Measurements from ENCODE around the gene CAMTA2. TPM values are rescaled to one million over a fixed set of nuclear protein-coding genes. Genes with fewer than 3 reads are reported as not detected.
A peak's percentile ranks its signal among the peaks of the same experiment; 100 is the strongest.
"Not testable (repeated sequence)": the region's sequence is repeated elsewhere in the genome, so short reads cannot be mapped to it uniquely, and the experiment has no call there.

Gene CAMTA2
- 29.4 TPM for total RNA-seq
- long read RNA-seq, partial matches to known transcripts, result 52 of 75 reads
- long read RNA-seq, other reads (novel, unspliced or antisense), result 22 of 75 reads

DNA sequence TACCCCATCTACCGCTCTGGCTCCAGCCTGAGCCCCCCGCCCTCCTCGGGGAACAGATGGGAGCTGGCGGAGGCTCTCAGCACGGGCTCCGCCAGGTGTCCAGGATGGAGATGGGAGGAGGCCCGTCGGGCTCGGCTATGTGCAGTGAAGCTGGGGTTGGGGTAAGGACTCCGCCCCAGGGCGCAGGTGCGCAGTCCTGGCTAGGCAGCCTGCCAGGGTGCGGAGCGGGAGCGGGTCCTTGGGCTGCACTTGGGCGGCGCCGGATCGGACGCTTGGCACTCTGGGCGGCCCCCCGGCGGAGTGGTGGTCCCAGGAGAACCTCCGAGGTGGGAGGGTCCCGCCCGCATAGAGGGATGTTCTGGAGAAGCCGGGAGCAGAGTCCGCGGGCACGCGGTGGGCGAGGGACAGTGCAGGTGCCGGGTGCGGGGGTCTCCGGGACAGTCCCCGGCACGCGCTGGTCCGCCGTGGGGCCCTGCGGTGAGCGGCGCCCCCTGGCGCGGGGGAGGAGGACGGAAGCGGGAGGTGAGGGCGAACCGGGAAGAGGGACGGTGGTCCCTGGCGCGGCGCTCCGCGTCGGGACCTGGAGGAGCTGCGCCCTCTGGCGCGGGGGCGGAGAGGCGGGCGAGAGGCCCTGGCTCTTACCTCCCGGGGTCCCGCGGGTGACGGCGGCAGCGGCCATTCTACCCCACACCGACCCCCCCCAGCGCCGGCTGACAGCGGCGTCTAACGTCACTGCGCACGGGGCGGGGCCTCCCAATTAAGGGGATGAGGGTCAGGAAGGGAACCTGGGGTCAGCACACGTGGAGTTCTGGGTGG is at the start of gene CAMTA2:
Gene CAMTA2, minus strand, starts transcription at position 725 of the 816 bp plus-strand sequence. CDS start 1,453 bp downstream, outside the sequence.
- intact Hi-C loops (cut with DNase I), result no loop called here
- ATAC-seq (ENCODE audit: poor library complexity), result peak; percentile 97
- DNase-seq, result peak; percentile 96

DNA sequence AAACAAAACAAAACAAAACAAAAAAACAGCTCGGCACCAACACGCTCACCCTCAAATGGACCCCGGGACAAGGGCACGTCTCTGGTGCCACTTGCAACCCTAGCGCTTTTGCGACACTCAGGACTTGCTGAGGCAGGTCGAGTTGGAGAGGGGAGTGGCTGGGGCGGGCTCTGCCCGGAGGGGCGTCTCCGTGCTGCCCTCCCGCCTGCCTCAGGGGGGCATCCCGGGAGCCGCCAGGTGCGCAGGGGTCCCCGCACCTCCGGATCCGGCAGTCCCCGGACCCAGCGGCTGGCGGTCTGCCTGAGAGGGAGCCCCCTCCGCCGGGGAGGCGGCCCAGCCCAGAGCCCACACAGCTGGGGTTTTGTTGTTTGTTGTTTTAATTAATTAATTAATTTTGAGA is 47.8 kb upstream of the CAMTA2 start, which contains the start of gene SLC52A1:
Gene SLC52A1, minus strand, starts transcription at position 112 of the 400 bp plus-strand sequence. CDS start 820 bp downstream, outside the sequence.
- no peak for DNase-seq
- no peak for ATAC-seq (ENCODE audit: poor library complexity)

DNA sequence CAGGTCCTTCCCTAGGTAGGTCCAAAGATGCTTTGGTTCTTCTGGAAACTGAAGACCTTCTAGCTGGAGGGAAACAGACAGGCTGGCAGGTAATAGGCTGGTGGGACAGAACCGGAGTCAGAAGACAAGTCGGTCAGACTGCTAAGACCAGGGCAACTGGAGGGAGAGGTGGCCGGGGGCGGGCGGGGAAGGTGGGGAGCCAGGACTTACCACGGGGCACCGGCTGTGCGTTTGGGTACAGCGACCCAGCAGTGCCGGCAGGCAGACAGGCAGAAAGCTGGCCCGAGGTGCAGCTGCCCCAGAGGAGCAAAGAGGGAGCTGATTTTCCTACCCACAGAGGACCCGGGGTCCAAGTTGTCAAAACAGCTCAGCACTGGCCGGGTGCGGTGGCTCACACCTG is 47.2 kb upstream of the CAMTA2 start:
- intact Hi-C loops (cut with DNase I), result no loop called here
- ATAC-seq (ENCODE audit: poor library complexity), result no peak
- DNase-seq, result no peak

More for the DNA sequence above, 47.8 kb upstream of the CAMTA2 start, which contains the start of gene SLC52A1:
- intact Hi-C loops (cut with DNase I), result no loop called here

GRCh38 chr17:5034063-5034462 is 46.6 kb upstream of the CAMTA2 start:
- intact Hi-C loops (cut with DNase I), result no loop called here
- no peak for ATAC-seq (ENCODE audit: poor library complexity)
- no peak for DNase-seq

GRCh38 chr17:5033352-5034015 is 46.0 kb upstream of the CAMTA2 start:
- DNase-seq (no peak), ATAC-seq (ENCODE audit: poor library complexity) (no peak)
- intact Hi-C loops (cut with DNase I), result no loop called here

- intact Hi-C loops (cut with DNase I), result no loop called here
- ATAC-seq (ENCODE audit: poor library complexity), result no peak
- DNase-seq, result no peak
Observed at GRCh38 chr17:5032865-5033264, 45.4 kb upstream of the CAMTA2 start.

DNA sequence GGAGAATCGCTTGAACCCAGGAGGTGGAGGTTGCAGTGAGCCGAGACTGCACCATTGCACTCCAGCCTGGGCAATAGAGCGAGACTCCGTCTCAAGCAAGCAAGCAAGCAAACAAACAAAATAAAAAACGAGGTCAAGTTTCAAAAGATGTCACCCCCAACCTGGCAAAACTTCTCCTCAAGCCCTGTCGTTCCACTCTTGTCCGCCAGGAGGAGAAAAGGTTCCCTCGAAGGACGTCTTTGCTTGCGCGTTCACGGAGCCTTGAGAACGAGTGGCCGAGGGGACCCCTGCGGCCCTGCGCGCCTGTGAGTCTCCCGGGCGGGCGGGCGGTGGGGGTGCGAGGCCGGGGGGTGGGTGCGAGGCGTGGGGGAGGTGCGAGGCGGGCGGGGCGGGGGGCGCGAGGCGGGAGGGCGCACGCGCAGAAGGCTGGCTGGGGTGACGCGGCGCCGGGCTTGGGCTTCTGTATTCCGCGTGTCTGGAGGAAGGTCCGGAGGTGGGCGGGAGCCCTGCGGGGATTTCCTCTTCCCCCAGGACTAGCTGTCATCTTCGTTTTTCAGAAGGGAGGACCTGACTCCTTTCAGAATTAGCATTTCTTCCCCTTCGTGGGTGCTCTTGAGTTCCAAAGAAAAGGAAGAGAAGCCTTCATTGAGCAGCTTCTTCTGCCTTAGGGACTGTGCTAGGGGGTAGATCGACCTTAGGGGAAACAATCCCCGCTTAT is 44.0 kb upstream of the CAMTA2 start:
- intact Hi-C loops (cut with DNase I), result no loop called here
- peak; percentile 81 for ATAC-seq (ENCODE audit: poor library complexity)
- DNase-seq, result peak; percentile 88

- ATAC-seq (ENCODE audit: poor library complexity); DNase-seq; intact Hi-C loops (cut with DNase I): not testable (repeated sequence)
Observed at GRCh38 chr17:5030168-5030567, 42.7 kb upstream of the CAMTA2 start.

DNA sequence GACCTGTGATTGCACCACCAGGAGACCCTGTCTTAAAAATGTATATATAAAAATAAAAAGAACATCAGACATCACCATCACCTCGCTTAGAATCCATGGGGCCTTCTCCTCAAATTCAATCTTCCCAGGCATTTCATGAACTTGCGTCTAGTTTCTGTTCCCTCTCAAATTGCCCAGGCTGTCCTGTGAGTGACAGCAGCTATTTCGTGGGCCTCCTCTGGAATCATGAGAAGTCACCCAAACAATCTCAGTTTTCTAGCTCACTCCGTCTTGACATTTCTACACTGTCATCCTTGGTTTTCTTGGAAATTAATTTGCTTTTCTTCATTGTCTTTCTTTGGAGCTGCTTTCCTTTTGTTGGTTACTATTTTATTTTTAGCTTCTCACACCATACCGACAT is 40.4 kb upstream of the CAMTA2 start:
- no peak for DNase-seq
- intact Hi-C loops (cut with DNase I), result no loop called here
- ATAC-seq (ENCODE audit: poor library complexity), result no peak

- intact Hi-C loops (cut with DNase I), result no loop called here
- DNase-seq, result no peak
- ATAC-seq (ENCODE audit: poor library complexity), result no peak
Observed at GRCh38 chr17:5027299-5027698, 39.8 kb upstream of the CAMTA2 start.

GRCh38 chr17:5024604-5025003 is 37.1 kb upstream of the CAMTA2 start:
- intact Hi-C loops (cut with DNase I), result no loop called here
- no peak for ATAC-seq (ENCODE audit: poor library complexity)
- DNase-seq, result no peak

DNA sequence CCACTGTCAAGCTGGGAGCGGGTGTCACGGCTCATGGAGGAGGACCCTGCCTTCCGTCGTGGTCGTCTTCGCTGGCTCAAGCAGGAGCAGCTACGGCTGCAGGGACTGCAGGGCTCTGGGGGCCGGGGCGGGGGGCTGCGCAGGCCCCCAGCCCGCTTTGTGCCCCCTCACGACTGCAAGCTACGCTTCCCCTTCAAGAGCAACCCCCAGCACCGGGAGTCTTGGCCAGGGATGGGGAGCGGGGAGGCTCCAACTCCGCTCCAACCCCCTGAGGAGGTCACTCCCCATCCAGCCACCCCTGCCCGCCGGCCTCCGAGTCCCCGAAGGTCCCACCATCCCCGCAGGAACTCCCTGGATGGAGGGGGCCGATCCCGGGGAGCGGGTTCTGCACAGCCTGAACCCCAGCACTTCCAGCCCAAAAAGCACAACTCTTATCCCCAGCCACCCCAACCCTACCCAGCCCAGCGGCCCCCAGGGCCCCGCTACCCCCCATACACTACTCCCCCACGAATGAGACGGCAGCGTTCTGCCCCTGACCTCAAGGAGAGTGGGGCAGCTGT is 36.2 kb upstream of the CAMTA2 start:
- no peak for ATAC-seq (ENCODE audit: poor library complexity)
- intact Hi-C loops (cut with DNase I), result no loop called here

DNA sequence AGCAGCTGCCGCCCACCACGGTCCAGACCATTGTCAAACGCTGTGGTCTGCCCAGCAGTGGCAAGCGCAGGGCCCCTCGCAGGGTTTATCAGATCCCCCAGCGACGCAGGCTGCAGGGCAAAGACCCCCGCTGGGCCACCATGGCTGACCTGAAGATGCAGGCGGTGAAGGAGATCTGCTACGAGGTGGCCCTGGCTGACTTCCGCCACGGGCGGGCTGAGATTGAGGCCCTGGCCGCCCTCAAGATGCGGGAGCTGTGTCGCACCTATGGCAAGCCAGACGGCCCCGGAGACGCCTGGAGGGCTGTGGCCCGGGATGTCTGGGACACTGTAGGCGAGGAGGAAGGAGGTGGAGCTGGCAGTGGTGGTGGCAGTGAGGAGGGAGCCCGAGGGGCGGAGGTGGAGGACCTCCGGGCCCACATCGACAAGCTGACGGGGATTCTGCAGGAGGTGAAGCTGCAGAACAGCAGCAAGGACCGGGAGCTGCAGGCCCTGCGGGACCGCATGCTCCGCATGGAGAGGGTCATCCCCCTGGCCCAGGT is 34.8 kb upstream of the CAMTA2 start:
- intact Hi-C loops (cut with DNase I), result no loop called here
- DNase-seq, result no peak
- ATAC-seq (ENCODE audit: poor library complexity), result no peak

More for the DNA sequence above, 36.2 kb upstream of the CAMTA2 start:
- no peak for DNase-seq

- ATAC-seq (ENCODE audit: poor library complexity) (no peak), DNase-seq (no peak)
- intact Hi-C loops (cut with DNase I), result no loop called here
Observed at GRCh38 chr17:5020502-5021023, 33.1 kb upstream of the CAMTA2 start.

- intact Hi-C loops (cut with DNase I), result no loop called here
Observed at GRCh38 chr17:5019475-5019956, 32.0 kb upstream of the CAMTA2 start.

GRCh38 chr17:5014357-5014756 is 26.9 kb upstream of the CAMTA2 start:
- no peak for ATAC-seq (ENCODE audit: poor library complexity)
- intact Hi-C loops (cut with DNase I), result no loop called here
- DNase-seq, result no peak

More at GRCh38 chr17:5019475-5019956, 32.0 kb upstream of the CAMTA2 start:
- no peak for ATAC-seq (ENCODE audit: poor library complexity)
- no peak for DNase-seq

GRCh38 chr17:5011928-5012327 is 24.5 kb upstream of the CAMTA2 start:
- intact Hi-C loops (cut with DNase I), result no loop called here
- DNase-seq (no peak), ATAC-seq (ENCODE audit: poor library complexity) (no peak)

GRCh38 chr17:5003214-5003867 is 15.9 kb upstream of the CAMTA2 start:
- ATAC-seq (ENCODE audit: poor library complexity) (no peak), DNase-seq (no peak)
- intact Hi-C loops (cut with DNase I), result no loop called here

Measured in Right ventricle myocardium superior (tissue), 1 donor.